Smooth muscle cell (in vitro differentiated cells): ENCODE measurements around the gene CLTCL1. TPM values are rescaled to one million over a fixed set of nuclear protein-coding genes. Genes with fewer than 3 reads are reported as not detected.
A peak's percentile ranks its signal among the peaks of the same experiment; 100 is the strongest.

Experiments used
- DNase-seq: peaks from one replicate; lab custom pipeline; 2025; ENCODE audit not compliant: unreplicated experiment; lab: John Stamatoyannopoulos, UW
- H2AFZ ChIP-seq: fragments of 200-600 bp; sonication (generic); 2 replicates; pipeline ENCODE4 v1.6.0; 2016; ENCODE audit warnings: antibody characterized with exemption, low read depth, mild to moderate bottlenecking
- H3F3A ChIP-seq: fragments of 200-600 bp; sonication (generic); 2 replicates; pipeline ENCODE4 v1.6.0; 2017; ENCODE audit warnings: antibody characterized with exemption, low read depth
- H3K27ac ChIP-seq: fragments of 200-600 bp; sonication (generic); 2 replicates; pipeline ENCODE4 v1.5.1; 2016; ENCODE audit warnings: low read depth, mild to moderate bottlenecking
- H3K27me3 ChIP-seq: fragments of 200-600 bp; sonication (generic); 2 replicates; pipeline ENCODE4 v1.6.1; 2016; ENCODE audit warnings: low read depth, mild to moderate bottlenecking
- H3K36me3 ChIP-seq: fragments of 200-600 bp; sonication (generic); 2 replicates; pipeline ENCODE4 v1.5.1; 2016; ENCODE audit warnings: low read depth
- H3K4me1 ChIP-seq: fragments of 200-600 bp; sonication (generic); 2 replicates; pipeline ENCODE4 v1.5.1; 2016; ENCODE audit warnings: low read depth
- H3K4me2 ChIP-seq: fragments of 200-600 bp; sonication (generic); 2 replicates; pipeline ENCODE4 v1.6.0; 2016; ENCODE audit warnings: mild to moderate bottlenecking
- H3K4me3 ChIP-seq: fragments of 200-600 bp; sonication (generic); 2 replicates; pipeline ENCODE4 v1.5.1; 2016; ENCODE audit warnings: mild to moderate bottlenecking
- H3K79me2 ChIP-seq: fragments of 200-600 bp; sonication (generic); 2 replicates; pipeline ENCODE4 v1.6.0; 2016; ENCODE audit warnings: low read depth, mild to moderate bottlenecking
- H3K9ac ChIP-seq: fragments of 200-600 bp; sonication (generic); 2 replicates; pipeline ENCODE4 v1.6.0; 2016; ENCODE audit warnings: low read depth
- H3K9me3 ChIP-seq: fragments of 200-600 bp; sonication (generic); replicated peaks from 2 replicates; pipeline ENCODE4 v1.5.1; 2016; ENCODE audit warnings: low read depth
- H4K20me1 ChIP-seq: fragments of 200-600 bp; sonication (generic); 2 replicates; pipeline ENCODE4 v1.6.0; 2016; ENCODE audit warnings: low read depth
- CTCF ChIP-seq: fragments of 200-600 bp; sonication (generic); IDR thresholded peaks from 2 replicates; pipeline ENCODE4 v1.5.1; 2017; ENCODE audit warnings: borderline replicate concordance, mild to moderate bottlenecking, antibody characterized with exemption; ENCODE audit not compliant: insufficient read depth, poor library complexity, severe bottlenecking
- WGBS: methylation state at CpG from one replicate; pipeline ENCODE4 v1.1.7; 2016; ENCODE audit warnings: low lambda C conversion rate; 5-methylcytosine and 5-hydroxymethylcytosine counted together
- polyA plus RNA-seq: library from polyadenylated mRNA; unstranded; fragments of >200 nt; fragmentation: Nextera tagmentation; extraction: Ambion mirVana; gene quantifications from 2 replicates; pipeline ENCODE4 v1.2.1, GENCODE V29; 2016
- total RNA-seq: library from RNA; depleted of rRNA; stranded (reverse); fragments of >200 nt; gene quantifications from 2 replicates; pipeline ENCODE4 v1.2.3, GENCODE V29; 2014

The CLTCL1 gene
- total and polyA plus RNA-seq, 2 experiments from 2014 or later = 4.7 to 9.0 TPM

GRCh38 chr22:19291218-19291579 lies 320 bp downstream of the CLTCL1 start:
- 3% methylated on average over 19 of the region's 41 CpGs for WGBS
- H3K4me3 ChIP-seq = peak overlapping the region; percentile 89
- H3K79me2 ChIP-seq = no peaks in the 10 kb centered on the region
- H3K4me1 ChIP-seq = peaks cover 32% of the 10 kb centered on the region
- peak overlapping the region; percentile 81 for H2AFZ ChIP-seq
- peak overlapping the region; percentile 61 for H3K27ac ChIP-seq
- peak overlapping the region; percentile 98 for H3K4me2 ChIP-seq
- H3K9ac ChIP-seq = peak overlapping the region; percentile 82
- H3K9me3 ChIP-seq = no peaks in the 10 kb centered on the region
- no peaks in the 10 kb centered on the region for H3K36me3 ChIP-seq
- peaks cover 7% of the 10 kb centered on the region for H4K20me1 ChIP-seq
- no peaks in the 10 kb centered on the region for H3K27me3 ChIP-seq
- TF ChIP-seq CTCF = no peak
- H3F3A ChIP-seq = peaks cover 20% of the 10 kb centered on the region
- DNase-seq = peak; percentile 33

DNA sequence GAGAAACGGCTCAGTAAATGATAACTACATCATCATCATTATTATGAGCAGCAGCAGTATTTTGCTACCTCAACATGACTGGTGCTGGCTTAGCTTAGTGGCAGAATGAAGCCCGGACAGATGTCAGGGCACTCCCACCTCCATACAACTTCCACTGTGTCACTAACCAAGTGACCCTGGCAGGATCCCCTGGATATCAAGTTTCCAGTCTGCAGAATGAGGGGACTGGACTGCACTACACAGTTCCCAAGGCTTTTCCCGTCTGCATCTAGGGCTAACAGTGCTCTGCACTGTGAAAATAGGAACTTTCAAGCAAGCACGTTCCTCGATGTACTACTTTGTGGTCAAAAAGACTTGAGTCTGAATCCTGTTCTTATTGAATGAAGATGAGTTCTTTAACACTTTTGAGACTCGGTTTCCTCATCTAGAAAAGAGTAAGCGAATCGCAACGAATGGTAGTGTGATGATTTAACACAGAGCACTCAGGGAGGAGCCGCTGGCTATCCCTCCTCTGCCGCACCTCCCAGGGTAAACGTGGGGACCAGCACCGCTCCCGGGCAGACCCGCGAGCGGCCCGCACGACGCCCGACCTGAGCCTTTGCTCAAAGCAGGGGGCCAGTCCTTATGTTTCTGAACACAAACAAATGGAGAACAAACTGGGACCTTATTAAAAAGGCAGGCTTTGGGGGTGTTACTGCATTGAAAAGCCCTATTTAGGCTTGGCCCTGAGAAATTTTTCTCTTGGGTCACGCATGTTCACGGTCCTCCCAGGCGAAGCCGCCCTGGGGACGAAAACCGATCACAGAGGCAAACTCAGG lies 910 bp downstream of the CLTCL1 start:
- 8% methylated on average over 27 of the region's 27 CpGs for WGBS
- H3K9me3 ChIP-seq = no peaks in the 10 kb centered on the region
- peaks cover 7% of the 10 kb centered on the region for H4K20me1 ChIP-seq
- peak overlapping the region; percentile 98 for H3K4me2 ChIP-seq
- H3K36me3 ChIP-seq = no peaks in the 10 kb centered on the region
- H3F3A ChIP-seq = peaks cover 21% of the 10 kb centered on the region
- DNase-seq = no peak
- TF ChIP-seq CTCF = no peak
- peak overlapping the region; percentile 91 for H3K27ac ChIP-seq
- peak overlapping the region; percentile 89 for H3K4me3 ChIP-seq
- H3K4me1 ChIP-seq = peaks cover 38% of the 10 kb centered on the region
- H3K79me2 ChIP-seq = no peaks in the 10 kb centered on the region
- H3K27me3 ChIP-seq = no peaks in the 10 kb centered on the region
- H2AFZ ChIP-seq = peak overlapping the region; percentile 81
- H3K9ac ChIP-seq = peak overlapping the region; percentile 82

GRCh38 chr22:19289475-19290161 lies 1.9 kb downstream of the CLTCL1 start:
- H4K20me1 ChIP-seq = peaks cover 7% of the 10 kb centered on the region
- no peaks in the 10 kb centered on the region for H3K79me2 ChIP-seq
- WGBS = 37% methylated on average over 5 of the region's 5 CpGs
- TF ChIP-seq CTCF = no peak
- no peaks in the 10 kb centered on the region for H3K36me3 ChIP-seq
- H3K27me3 ChIP-seq = no peaks in the 10 kb centered on the region
- peaks cover 27% of the 10 kb centered on the region for H3F3A ChIP-seq
- no peak overlapping the region for H2AFZ ChIP-seq
- peak overlapping the region; percentile 98 for H3K4me2 ChIP-seq
- H3K9me3 ChIP-seq = no peaks in the 10 kb centered on the region
- peak overlapping the region; percentile 82 for H3K9ac ChIP-seq
- DNase-seq = no peak
- H3K4me1 ChIP-seq = peaks cover 42% of the 10 kb centered on the region
- H3K4me3 ChIP-seq = no peak overlapping the region
- peak overlapping the region; percentile 91 for H3K27ac ChIP-seq
